Measurements from ENCODE around the gene NEDD1.

The NEDD1 gene

GRCh38 chr12:96980991-96981414 is 73.9 kb downstream of the NEDD1 start:
- H3K4me1 Mint-ChIP-seq = peaks cover 6% of the 10 kb centered on the region
- no peak overlapping the region for H3K27ac Mint-ChIP-seq
- H3K9me3 Mint-ChIP-seq = no peaks in the 10 kb centered on the region

GRCh38 chr12:96981911-96982310 is 74.9 kb downstream of the NEDD1 start:
- peaks cover 9% of the 10 kb centered on the region for H3K4me1 Mint-ChIP-seq
- ATAC-seq = no peak
- no peak overlapping the region for H3K27ac Mint-ChIP-seq
- H3K9me3 Mint-ChIP-seq = no peaks in the 10 kb centered on the region
- H3K4me3 Mint-ChIP-seq = no peak overlapping the region
- peaks cover 15% of the 10 kb centered on the region for H3K27me3 Mint-ChIP-seq
- H3K36me3 Mint-ChIP-seq = no peaks in the 10 kb centered on the region

More at GRCh38 chr12:96980991-96981414, 73.9 kb downstream of the NEDD1 start:
- Mint-ChIP-seq H3K36me3 (no peaks in the 10 kb centered on the region), H3K27me3 (peaks cover 12% of the 10 kb centered on the region), H3K4me3 (no peak overlapping the region)
- no peak for ATAC-seq

GRCh38 chr12:96982671-96983070 is 75.6 kb downstream of the NEDD1 start:
- Mint-ChIP-seq H3K27me3 (peaks cover 15% of the 10 kb centered on the region), H3K4me3 (no peak overlapping the region), H3K9me3 (no peaks in the 10 kb centered on the region), H3K36me3 (no peaks in the 10 kb centered on the region), H3K27ac (no peak overlapping the region), H3K4me1 (peaks cover 9% of the 10 kb centered on the region)
- no peak for ATAC-seq

DNA sequence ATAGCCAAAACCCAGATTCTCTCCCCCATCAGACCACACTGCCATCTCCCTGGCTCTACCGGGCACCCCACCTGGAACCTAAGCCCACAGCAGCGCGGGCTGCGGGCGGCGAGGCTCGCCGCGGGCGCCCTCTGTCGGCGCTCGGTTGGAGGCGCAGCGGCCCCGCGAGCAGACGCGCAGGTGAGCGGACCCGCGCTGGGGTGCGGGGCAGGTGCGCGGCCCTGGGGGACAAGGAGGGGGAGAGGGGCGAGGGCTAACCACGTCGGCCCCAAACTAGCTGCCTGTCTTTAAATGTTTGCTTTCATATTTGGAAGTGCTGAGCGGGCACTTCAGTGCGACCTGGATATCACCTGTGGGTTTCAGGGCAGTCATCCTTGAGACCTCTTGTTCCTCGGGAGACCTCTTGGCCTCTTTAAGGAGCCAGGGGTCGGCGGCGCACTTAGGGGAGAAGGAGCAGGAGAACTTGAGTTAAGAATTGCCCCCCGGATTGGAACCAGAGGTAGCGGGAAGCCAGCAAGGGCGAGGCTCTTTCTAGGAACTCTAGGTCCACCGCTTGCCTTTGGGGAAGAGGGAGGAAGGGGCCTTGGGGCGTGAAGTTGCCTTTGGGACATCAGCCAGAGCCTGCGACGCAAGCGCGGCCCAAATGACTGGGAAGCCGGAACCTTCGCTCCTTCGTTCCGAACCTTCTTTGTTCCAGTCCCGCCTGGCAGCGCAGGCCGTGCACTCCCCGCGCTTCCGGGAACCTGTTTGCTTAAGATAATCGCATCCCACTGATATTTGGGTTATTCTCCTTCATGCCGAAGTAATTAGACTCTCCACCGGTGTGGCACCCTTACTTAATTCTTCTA is 78.7 kb downstream of the NEDD1 start:
- H3K27me3 Mint-ChIP-seq = peaks cover 15% of the 10 kb centered on the region
- H3K9me3 Mint-ChIP-seq = no peaks in the 10 kb centered on the region
- ATAC-seq = peak; percentile 75
- H3K4me1 Mint-ChIP-seq = peaks cover 9% of the 10 kb centered on the region
- H3K27ac Mint-ChIP-seq = no peak overlapping the region
- H3K36me3 Mint-ChIP-seq = no peaks in the 10 kb centered on the region
- H3K4me3 Mint-ChIP-seq = peak overlapping the region; percentile 49

DNA sequence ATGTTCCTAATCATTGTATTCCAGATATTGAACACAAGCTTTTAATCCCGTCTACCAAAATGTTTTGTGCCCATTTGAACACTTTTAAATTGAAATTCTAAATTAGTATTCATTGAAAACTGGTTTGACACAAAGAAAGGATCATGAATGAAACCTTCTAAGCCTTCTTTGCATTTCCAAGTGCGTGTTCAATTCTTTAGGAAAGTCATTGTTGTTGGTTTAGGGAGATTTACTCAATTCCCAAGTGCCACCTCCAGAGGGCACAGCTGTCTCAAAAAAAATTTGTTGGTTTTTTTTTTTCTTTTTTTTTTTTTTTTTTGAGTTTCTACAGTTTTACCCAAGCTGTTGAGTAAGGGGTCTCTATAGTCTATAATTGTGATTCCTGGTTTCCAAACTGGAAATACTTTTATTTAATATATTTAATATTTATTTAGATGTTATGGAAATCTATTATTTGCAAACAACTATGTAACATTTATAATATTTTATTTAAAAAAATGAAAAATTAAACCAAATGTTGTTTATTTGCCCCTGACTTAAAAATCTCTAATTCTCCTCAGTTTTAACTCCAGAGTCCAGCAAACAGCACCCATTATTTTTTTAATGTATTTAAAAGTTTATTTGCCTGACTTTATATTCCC is 79.9 kb downstream of the NEDD1 start:
- no peaks in the 10 kb centered on the region for H3K36me3 Mint-ChIP-seq
- H3K4me3 Mint-ChIP-seq = no peak overlapping the region
- ATAC-seq = no peak
- peaks cover 15% of the 10 kb centered on the region for H3K27me3 Mint-ChIP-seq
- no peak overlapping the region for H3K27ac Mint-ChIP-seq
- no peaks in the 10 kb centered on the region for H3K9me3 Mint-ChIP-seq
- H3K4me1 Mint-ChIP-seq = peaks cover 9% of the 10 kb centered on the region

GRCh38 chr12:96988919-96989318 is 81.9 kb downstream of the NEDD1 start:
- peaks cover 9% of the 10 kb centered on the region for H3K4me1 Mint-ChIP-seq
- H3K9me3 Mint-ChIP-seq = no peaks in the 10 kb centered on the region
- peaks cover 15% of the 10 kb centered on the region for H3K27me3 Mint-ChIP-seq
- no peak overlapping the region for H3K4me3 Mint-ChIP-seq
- H3K27ac Mint-ChIP-seq = no peak overlapping the region
- H3K36me3 Mint-ChIP-seq = no peaks in the 10 kb centered on the region
- no peak for ATAC-seq

- peaks cover 15% of the 10 kb centered on the region for H3K27me3 Mint-ChIP-seq
These were observed 82.9 kb downstream of the NEDD1 start for GRCh38 chr12:96989916-96990315.

DNA sequence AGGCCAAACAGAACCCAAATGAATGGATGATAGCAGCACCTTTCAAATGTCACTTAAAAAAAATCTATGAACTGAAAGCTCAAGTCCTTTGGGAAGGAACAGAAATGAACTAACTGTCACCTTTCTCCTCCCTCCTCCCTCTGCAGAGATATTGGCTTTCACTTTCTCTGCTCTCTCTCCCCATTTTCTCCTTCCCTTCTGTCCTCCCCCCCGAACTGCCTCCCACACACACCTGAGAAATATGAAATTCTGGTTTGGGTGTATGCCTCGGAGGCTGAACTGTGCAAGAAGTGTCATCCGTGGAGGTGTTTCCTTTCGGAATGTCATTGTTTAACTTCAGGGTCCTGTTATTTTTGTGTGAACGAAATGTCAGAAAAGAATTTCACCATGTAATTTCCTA is 87.8 kb downstream of the NEDD1 start:
- no peak overlapping the region for H3K4me3 Mint-ChIP-seq
- H3K36me3 Mint-ChIP-seq = no peaks in the 10 kb centered on the region
- H3K4me1 Mint-ChIP-seq = peaks cover 8% of the 10 kb centered on the region
- ATAC-seq = no peak
- peaks cover 11% of the 10 kb centered on the region for H3K27me3 Mint-ChIP-seq
- no peak overlapping the region for H3K27ac Mint-ChIP-seq
- no peaks in the 10 kb centered on the region for H3K9me3 Mint-ChIP-seq

More at GRCh38 chr12:96989916-96990315, 82.9 kb downstream of the NEDD1 start:
- Mint-ChIP-seq H3K27ac (no peak overlapping the region), H3K4me3 (no peak overlapping the region), H3K4me1 (peaks cover 11% of the 10 kb centered on the region), H3K9me3 (no peaks in the 10 kb centered on the region), H3K36me3 (no peaks in the 10 kb centered on the region)
- no peak for ATAC-seq

DNA sequence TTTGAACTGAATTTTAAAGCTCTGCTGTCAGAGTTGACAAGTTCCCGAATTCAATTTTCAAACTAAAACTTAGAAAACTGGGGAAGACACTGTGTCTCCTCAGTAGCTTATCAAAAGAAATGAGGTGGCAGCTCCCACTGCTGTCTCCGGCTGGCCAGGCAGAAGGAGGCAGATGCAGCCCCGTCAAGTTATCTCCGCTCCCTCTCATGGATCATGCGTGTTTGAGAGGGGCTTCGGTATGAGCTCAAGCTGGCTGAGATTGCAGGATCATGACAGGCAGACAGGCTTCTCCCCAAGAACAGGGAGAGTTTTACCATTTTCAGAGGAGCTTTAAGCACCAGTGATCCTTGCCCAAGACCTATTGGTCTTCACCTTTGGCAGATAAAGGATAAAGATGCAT is 88.8 kb downstream of the NEDD1 start:
- Mint-ChIP-seq H3K27ac (no peak overlapping the region), H3K4me1 (peaks cover 8% of the 10 kb centered on the region), H3K4me3 (no peak overlapping the region), H3K27me3 (peaks cover 11% of the 10 kb centered on the region), H3K36me3 (no peaks in the 10 kb centered on the region), H3K9me3 (no peaks in the 10 kb centered on the region)
- no peak for ATAC-seq

- Mint-ChIP-seq H3K27ac (no peak overlapping the region), H3K4me1 (peaks cover 8% of the 10 kb centered on the region), H3K4me3 (no peak overlapping the region), H3K36me3 (no peaks in the 10 kb centered on the region), H3K27me3 (peaks cover 17% of the 10 kb centered on the region), H3K9me3 (no peaks in the 10 kb centered on the region)
- ATAC-seq = no peak
These were observed 90.9 kb downstream of the NEDD1 start for GRCh38 chr12:96997797-96998484.

DNA sequence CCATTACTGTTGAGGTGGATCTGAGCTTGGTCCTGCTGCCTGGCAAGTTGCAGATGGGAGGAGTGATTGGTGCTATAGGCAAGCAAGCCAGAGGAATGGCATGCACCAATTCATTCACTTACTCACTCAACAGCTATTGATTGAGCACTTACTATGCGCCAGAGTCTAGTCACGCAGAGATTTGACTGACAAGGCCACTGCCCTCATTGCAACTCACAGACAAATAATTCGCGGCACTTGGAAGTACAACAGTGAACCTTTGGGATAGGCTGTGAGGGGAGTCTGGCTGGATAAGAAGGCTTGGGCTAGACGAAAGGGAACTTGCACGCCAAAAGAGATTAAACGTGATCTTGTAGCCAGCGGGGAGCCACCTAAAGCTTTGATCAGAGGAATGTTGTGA is 96.2 kb downstream of the NEDD1 start:
- Mint-ChIP-seq H3K4me1 (no peaks in the 10 kb centered on the region), H3K36me3 (no peaks in the 10 kb centered on the region), H3K4me3 (no peak overlapping the region), H3K27me3 (peaks cover 31% of the 10 kb centered on the region), H3K27ac (no peak overlapping the region), H3K9me3 (no peaks in the 10 kb centered on the region)
- no peak for ATAC-seq
